ENCODE results near the gene ARL4A.
A peak's percentile ranks its signal among the peaks of the same experiment; 100 is the strongest.
"Not testable (repeated sequence)": the region's sequence is repeated elsewhere in the genome, so short reads cannot be mapped to it uniquely, and the experiment has no call there.

Gene ARL4A, protein sequence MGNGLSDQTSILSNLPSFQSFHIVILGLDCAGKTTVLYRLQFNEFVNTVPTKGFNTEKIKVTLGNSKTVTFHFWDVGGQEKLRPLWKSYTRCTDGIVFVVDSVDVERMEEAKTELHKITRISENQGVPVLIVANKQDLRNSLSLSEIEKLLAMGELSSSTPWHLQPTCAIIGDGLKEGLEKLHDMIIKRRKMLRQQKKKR

DNA sequence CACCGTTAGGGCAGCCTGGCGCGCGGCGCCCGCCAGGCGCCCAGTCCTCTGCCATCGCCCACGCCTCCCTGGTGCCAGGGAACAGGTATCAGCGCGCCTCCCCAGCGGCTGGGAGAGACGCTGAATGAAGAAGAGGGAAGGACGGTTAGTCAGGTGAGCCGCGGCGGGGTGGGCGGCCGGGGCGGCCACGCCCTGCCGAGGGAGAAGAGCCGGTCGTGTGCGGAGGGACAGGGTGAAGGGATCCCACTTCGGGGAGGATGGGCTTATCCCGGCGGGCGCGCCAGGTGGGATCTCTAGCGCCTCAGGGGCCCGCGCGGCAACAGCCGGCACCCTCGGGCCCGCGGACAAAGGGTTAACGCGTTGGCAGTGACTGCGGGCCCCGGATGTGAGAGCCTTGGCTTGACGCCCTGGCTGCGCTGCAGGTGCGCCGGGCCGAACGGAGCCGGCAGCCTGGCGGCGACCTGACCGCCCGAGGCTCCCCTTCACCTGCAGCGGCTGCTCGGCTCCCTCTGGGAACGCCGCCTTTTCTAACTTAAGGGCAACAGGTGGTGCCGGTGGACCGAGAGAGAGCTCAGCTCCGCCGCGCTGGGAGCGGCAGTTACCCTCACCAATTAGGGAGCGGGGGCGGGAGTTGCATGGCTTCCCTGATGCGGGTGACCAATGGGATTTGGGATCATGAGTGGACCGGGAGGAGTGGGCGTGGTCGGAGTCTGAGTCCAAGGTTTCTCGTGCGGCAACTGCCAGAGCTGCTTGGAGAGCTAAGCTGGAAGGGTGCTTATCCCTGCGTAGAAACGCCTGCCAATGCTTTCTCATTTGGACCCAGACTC lies at the start of gene ARL4A:
ARL4A (plus strand) TSS at position 743 of the 827 bp plus-strand sequence. CDS start 622 bp downstream, outside the sequence.
- Mint-ChIP-seq H3K4me1 (ENCODE audit: low read depth) (peaks cover 35% of the 10 kb centered on the region), H3K27me3 (no peaks in the 10 kb centered on the region), H3K4me3 (peak within 1 kb of the TSS; percentile 95), H3K9me3 (ENCODE audit: low read depth) (no peaks in the 10 kb centered on the region), H3K36me3 (no peaks in the 10 kb centered on the region), H3K27ac (peak within 1 kb of the TSS; percentile 89)

- Mint-ChIP-seq H3K9me3 (ENCODE audit: low read depth) (no peaks in the 10 kb centered on the region), H3K4me1 (ENCODE audit: low read depth) (peaks cover 20% of the 10 kb centered on the region), H3K4me3 (no peak overlapping the region), H3K27ac (no peak overlapping the region), H3K36me3 (no peaks in the 10 kb centered on the region), H3K27me3 (no peaks in the 10 kb centered on the region)
These were observed 49.4 kb upstream of the ARL4A start for GRCh38 chr7:12637819-12638592.

DNA sequence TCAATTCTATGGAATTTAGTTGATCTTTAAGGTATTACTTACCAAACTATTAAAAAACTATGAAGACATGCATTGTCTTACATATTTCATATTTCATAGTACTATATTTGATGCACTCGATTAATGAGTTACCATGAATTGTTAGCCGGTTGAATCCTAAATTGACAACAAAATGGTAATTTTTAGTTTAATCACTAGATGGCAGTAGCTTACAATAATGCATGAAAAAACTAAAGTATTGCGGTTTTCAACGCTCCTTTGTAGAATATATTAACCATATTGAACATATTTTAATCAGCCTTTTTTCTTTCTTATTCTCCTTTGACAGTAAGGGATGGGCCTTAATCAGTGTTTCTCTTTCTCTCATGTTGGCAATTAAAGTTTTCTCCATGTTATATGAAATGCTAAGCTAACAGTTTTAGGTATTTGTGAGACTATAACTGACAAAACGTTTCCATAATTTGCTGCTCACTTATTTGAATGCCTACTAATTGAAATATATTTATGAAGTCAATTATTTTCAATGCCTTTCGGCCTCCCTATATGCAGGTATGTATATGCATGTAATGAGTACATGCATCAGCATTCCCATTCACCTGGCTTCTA lies 48.5 kb upstream of the ARL4A start:
- Mint-ChIP-seq H3K27me3 (no peaks in the 10 kb centered on the region), H3K4me3 (no peak overlapping the region), H3K27ac (no peak overlapping the region), H3K36me3 (no peaks in the 10 kb centered on the region), H3K9me3 (ENCODE audit: low read depth) (no peaks in the 10 kb centered on the region), H3K4me1 (ENCODE audit: low read depth) (peaks cover 17% of the 10 kb centered on the region)

DNA sequence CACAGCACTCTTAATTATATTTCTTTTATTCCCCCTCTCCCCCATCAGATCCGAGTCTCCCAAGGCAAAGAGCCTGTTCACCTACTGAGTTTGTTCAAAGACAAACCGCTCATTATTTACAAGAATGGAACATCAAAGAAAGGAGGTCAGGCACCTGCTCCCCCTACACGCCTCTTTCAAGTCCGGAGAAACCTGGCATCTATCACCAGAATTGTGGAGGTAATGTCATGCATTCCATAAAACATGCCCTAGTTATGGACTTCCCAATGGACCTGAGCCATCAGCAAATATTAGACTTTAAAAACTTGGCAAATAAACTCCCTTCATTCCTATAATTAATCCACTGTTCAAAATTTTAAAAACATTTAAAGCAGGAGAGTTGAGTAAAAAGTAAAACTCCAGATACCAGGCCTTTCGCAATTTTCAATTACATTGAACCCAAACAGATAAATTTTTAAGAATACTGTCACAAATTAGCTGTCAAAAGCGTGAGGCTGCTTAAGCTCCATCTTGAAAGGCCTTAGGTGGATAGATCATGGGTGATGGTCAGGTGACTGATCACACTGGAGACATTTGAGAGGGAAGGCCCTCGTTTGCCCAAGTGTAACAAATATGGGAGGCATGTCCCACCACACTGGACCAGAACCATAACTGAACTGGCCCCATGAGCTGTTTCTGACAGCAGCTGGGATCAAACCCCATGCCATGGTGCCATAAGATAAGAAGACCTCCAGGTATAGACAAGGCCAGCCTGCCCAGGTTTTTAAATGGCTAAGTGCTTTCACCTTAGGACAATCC lies 46.9 kb upstream of the ARL4A start:
- Mint-ChIP-seq H3K27ac (no peak overlapping the region), H3K36me3 (no peaks in the 10 kb centered on the region), H3K4me3 (no peak overlapping the region), H3K9me3 (ENCODE audit: low read depth) (no peaks in the 10 kb centered on the region), H3K27me3 (no peaks in the 10 kb centered on the region), H3K4me1 (ENCODE audit: low read depth) (peaks cover 17% of the 10 kb centered on the region)

DNA sequence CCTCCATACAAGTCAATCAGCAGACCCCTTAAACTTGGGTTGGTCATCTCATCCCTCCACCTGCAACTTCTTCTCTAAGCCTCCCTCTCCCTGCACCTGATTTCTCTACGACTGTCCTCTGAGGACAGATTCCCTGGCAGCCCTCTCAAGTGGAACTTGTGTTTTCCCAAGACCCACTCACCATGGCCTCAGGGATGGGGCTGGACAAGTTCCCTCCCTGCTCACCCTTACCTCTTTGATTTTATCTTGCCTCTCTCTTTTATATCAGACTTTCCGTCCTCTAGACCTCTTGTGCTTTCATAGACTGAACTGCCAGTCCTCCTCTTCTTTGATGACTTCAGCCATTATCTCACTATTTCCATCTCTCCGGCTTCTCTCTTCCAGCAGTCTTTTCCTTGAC lies 46.2 kb upstream of the ARL4A start:
- Mint-ChIP-seq H3K4me1 (ENCODE audit: low read depth) (peaks cover 10% of the 10 kb centered on the region), H3K4me3 (no peak overlapping the region), H3K27ac (no peak overlapping the region), H3K27me3 (no peaks in the 10 kb centered on the region), H3K9me3 (ENCODE audit: low read depth) (no peaks in the 10 kb centered on the region), H3K36me3 (no peaks in the 10 kb centered on the region)

DNA sequence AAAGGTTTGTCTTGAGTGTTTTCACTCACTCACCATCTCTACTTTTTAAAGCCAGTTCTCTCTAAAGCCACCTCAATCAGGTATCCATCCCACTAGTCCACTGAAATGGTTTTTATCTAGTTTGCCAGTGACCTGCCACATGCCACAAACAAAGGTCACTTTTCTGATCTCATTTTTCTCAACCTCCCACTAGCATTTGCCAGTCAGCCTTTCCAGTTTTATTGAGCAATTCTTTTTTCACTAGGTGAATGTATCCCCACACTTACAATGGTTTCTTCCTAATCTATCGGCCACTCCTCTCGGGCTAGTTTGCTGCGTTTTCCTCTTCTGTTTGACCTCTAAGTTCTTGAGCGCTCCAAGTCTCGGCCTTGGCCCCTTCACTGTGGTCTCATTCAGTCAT lies 44.9 kb upstream of the ARL4A start:
- Mint-ChIP-seq H3K27me3 (no peaks in the 10 kb centered on the region), H3K4me3 (no peak overlapping the region), H3K9me3 (ENCODE audit: low read depth) (no peaks in the 10 kb centered on the region), H3K4me1 (ENCODE audit: low read depth) (peaks cover 7% of the 10 kb centered on the region), H3K27ac (no peak overlapping the region), H3K36me3 (no peaks in the 10 kb centered on the region)

DNA sequence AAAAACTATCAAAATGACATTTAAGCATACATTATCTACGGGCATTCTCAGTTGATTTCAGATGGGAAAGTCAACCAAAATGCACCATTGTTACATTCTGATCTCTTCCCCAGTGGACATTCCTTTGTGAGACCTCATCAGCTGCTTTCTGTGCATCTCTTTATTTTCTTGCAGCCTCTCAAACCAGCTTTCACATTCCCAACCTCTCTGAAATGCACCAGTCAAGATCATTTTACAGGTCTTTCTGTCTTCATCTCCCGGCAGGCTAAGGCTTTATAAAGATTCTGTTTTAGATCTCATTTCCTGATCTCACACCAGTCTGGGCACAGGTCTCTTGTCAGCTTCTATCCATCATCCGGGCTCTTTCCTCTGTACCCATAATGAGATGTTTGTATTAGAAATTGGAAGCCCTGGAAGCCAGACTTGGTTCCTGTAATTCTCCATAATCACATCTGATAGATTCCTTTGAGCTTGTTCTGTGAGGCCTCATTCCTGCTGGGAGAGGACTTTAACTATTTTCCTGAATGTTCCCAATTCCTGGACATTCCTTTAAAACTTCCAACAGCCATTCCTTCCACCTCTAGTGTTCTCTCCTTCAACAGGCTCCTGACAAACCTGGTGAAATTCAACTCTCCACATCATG lies 44.3 kb upstream of the ARL4A start:
- H3K27me3 Mint-ChIP-seq = no peaks in the 10 kb centered on the region
- H3K27ac Mint-ChIP-seq = no peak overlapping the region
- no peak overlapping the region for H3K4me3 Mint-ChIP-seq
- no peaks in the 10 kb centered on the region for H3K9me3 Mint-ChIP-seq (ENCODE audit: low read depth)
- no peaks in the 10 kb centered on the region for H3K36me3 Mint-ChIP-seq
- H3K4me1 Mint-ChIP-seq (ENCODE audit: low read depth) = peaks cover 5% of the 10 kb centered on the region

- Mint-ChIP-seq H3K4me1 (ENCODE audit: low read depth) (peaks cover 2% of the 10 kb centered on the region), H3K27ac (no peak overlapping the region), H3K36me3 (no peaks in the 10 kb centered on the region), H3K9me3 (ENCODE audit: low read depth) (no peaks in the 10 kb centered on the region), H3K4me3 (no peak overlapping the region), H3K27me3 (no peaks in the 10 kb centered on the region)
These were observed 43.8 kb upstream of the ARL4A start for GRCh38 chr7:12643644-12644043.

- H3K4me1 Mint-ChIP-seq (ENCODE audit: low read depth); H3K4me3 Mint-ChIP-seq; H3K27me3 Mint-ChIP-seq; H3K9me3 Mint-ChIP-seq (ENCODE audit: low read depth); H3K27ac Mint-ChIP-seq; H3K36me3 Mint-ChIP-seq: not testable (repeated sequence)
These were observed 42.2 kb upstream of the ARL4A start for GRCh38 chr7:12645212-12645611.

DNA sequence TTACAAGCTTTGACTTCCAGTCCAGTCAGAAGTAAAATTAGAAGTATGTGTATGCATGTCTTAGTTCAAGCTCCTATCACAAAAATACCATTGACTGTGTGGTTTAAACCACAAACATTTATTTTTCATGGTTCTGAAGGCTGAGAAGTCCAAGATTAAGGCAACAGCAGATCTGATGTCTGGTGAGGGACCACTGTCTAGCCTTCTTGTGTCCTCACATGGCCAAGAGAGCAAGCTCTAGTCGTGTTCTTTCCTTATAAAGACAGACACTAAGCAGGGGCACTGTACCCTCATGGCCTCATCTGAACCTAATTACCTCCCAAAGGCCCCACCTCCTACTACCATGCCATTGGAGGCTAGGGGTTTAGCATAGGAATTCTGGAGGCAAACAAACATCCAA lies 41.3 kb upstream of the ARL4A start:
- no peak overlapping the region for H3K27ac Mint-ChIP-seq
- no peaks in the 10 kb centered on the region for H3K9me3 Mint-ChIP-seq (ENCODE audit: low read depth)
- no peak overlapping the region for H3K4me3 Mint-ChIP-seq
- no peaks in the 10 kb centered on the region for H3K4me1 Mint-ChIP-seq (ENCODE audit: low read depth)
- no peaks in the 10 kb centered on the region for H3K36me3 Mint-ChIP-seq
- H3K27me3 Mint-ChIP-seq = no peaks in the 10 kb centered on the region

DNA sequence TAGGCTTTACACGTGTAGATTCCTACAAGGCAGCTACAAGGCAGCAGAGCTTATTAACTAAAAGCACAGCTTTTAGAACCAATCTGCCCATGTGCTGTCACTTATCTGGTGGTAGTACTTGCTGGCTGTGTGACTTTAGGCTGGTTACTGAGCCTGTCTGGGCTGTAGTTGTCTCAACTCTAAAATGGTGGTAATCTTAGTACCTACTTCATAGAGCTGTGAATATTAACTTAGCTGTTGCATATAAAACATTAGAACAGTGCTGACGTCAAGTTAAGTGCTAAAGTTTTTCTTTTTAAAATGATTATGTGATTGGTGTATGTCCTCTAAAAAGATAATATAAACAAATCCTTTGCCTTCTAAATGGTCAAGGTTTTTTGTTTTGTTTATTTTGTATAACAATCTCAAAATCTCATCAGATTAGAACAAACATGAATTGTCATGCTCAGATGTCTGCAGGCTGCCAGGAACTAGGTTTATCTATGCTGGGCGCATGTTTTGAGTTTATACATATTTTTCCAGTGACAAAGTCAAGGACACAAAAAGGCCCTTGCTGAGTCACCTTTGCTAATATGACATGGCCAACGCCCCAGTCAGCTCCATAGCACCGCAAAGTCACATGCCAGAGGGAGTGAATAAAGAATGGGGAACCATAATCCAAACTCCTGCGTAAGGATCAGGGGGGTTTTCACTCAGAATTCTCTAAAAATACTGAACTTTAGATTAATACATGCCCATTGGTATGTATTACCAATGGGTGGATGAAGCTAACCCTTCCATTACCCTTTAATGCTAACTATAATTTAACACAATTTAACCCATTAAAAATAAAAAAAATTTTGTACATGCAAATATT lies 39.8 kb upstream of the ARL4A start:
- no peaks in the 10 kb centered on the region for H3K36me3 Mint-ChIP-seq
- H3K27me3 Mint-ChIP-seq = no peaks in the 10 kb centered on the region
- no peaks in the 10 kb centered on the region for H3K9me3 Mint-ChIP-seq (ENCODE audit: low read depth)
- H3K4me1 Mint-ChIP-seq (ENCODE audit: low read depth) = no peaks in the 10 kb centered on the region
- no peak overlapping the region for H3K27ac Mint-ChIP-seq
- no peak overlapping the region for H3K4me3 Mint-ChIP-seq

DNA sequence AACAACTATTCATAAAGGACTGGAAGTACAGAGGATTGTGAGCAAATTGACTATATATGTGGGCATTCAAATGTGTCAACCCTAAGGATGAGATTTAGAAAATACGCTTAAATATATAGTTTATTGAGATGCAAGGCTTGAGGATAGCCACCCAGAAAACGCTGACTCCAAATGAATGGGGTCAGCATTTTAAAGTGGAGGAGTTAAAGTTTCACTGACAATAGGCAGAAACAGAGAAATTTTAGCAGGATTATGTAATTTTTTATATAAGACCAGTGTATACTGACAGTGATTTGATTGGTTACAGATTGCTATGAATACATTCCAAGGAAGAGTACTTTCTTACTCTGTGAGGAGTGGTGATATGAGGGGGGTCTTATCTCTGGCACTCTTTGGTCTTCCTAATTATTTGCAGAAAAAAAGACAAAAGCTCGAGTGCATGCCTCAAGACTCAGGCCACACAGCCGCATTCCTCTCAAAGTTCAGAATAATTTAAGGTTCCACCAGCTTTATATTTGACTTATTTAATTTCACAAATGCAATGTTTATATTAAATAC lies 38.6 kb upstream of the ARL4A start:
- H3K27me3 Mint-ChIP-seq = no peaks in the 10 kb centered on the region
- H3K4me1 Mint-ChIP-seq (ENCODE audit: low read depth) = no peaks in the 10 kb centered on the region
- H3K27ac Mint-ChIP-seq = no peak overlapping the region
- H3K4me3 Mint-ChIP-seq = no peak overlapping the region
- no peaks in the 10 kb centered on the region for H3K36me3 Mint-ChIP-seq
- H3K9me3 Mint-ChIP-seq (ENCODE audit: low read depth) = no peaks in the 10 kb centered on the region

DNA sequence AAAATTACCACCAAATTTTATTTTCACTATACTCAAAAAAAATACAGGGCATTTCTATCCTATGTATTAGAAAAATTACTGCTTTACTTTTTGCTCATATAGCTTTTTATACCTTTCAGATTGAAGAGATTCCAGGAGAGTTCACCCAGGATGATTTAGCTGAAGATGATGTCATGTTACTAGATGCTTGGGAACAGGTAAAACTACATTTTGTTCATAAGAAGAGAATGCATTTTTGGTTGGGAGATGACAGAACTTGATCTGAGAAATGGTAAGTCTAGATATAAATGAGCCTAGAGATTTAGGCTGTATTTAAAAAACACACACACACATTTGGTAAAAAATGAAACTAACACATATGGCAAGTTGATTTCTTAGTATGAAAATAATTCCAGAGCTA lies 38.1 kb upstream of the ARL4A start:
- H3K4me1 Mint-ChIP-seq (ENCODE audit: low read depth) = no peaks in the 10 kb centered on the region
- H3K36me3 Mint-ChIP-seq = no peaks in the 10 kb centered on the region
- H3K27me3 Mint-ChIP-seq = no peaks in the 10 kb centered on the region
- no peak overlapping the region for H3K4me3 Mint-ChIP-seq
- no peaks in the 10 kb centered on the region for H3K9me3 Mint-ChIP-seq (ENCODE audit: low read depth)
- H3K27ac Mint-ChIP-seq = no peak overlapping the region
